Loucy (cell line): ENCODE measurements around the gene ZDHHC7.

Source experiments
- EZH2phosphoT487 ChIP-seq: fragments of 200-600 bp; IDR thresholded peaks from 2 replicates; pipeline ENCODE4 v1.6.1; 2018; ENCODE audit warnings: antibody characterized with exemption, mild to moderate bottlenecking, moderate library complexity, borderline replicate concordance
- TF ChIP-seq, protein P1 (sequence below): fragments of 200-600 bp; sonication (generic); conservative IDR thresholded peaks from 2 replicates; pipeline ENCODE4 v1.5.1; 2014; ENCODE audit warnings: mild to moderate bottlenecking, antibody characterized with exemption, low read length

- no peak for TF ChIP-seq EZH2phosphoT487
- TF ChIP-seq, protein P1, sequence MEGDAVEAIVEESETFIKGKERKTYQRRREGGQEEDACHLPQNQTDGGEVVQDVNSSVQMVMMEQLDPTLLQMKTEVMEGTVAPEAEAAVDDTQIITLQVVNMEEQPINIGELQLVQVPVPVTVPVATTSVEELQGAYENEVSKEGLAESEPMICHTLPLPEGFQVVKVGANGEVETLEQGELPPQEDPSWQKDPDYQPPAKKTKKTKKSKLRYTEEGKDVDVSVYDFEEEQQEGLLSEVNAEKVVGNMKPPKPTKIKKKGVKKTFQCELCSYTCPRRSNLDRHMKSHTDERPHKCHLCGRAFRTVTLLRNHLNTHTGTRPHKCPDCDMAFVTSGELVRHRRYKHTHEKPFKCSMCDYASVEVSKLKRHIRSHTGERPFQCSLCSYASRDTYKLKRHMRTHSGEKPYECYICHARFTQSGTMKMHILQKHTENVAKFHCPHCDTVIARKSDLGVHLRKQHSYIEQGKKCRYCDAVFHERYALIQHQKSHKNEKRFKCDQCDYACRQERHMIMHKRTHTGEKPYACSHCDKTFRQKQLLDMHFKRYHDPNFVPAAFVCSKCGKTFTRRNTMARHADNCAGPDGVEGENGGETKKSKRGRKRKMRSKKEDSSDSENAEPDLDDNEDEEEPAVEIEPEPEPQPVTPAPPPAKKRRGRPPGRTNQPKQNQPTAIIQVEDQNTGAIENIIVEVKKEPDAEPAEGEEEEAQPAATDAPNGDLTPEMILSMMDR = no peak
These were observed 7.3 kb upstream of the ZDHHC7 start for GRCh38 chr16:85018529-85019236.
